EH (cell line): ENCODE measurements around the gene CACNA1A.
A peak's percentile ranks its signal among the peaks of the same experiment; 100 is the strongest.
"Not testable (repeated sequence)": the region's sequence is repeated elsewhere in the genome, so short reads cannot be mapped to it uniquely, and the experiment has no call there.

Experiments used
- DNase-seq: peaks from one replicate; pipeline ENCODE4 v3.0.0-alpha.2; 2015; ENCODE audit warnings: low read depth

CACNA1A gene

GRCh38 chr19:13363954-13364353, 142.3 kb downstream of the CACNA1A start:
- no peak for DNase-seq

GRCh38 chr19:13363245-13363644, 143.0 kb downstream of the CACNA1A start:
- DNase-seq: no peak

GRCh38 chr19:13362668-13363067, 143.6 kb downstream of the CACNA1A start:
- DNase-seq: no peak

GRCh38 chr19:13361726-13362125, 144.6 kb downstream of the CACNA1A start:
- DNase-seq: not testable (repeated sequence)

- DNase-seq: no peak
Measured at GRCh38 chr19:13356686-13357280, 149.5 kb downstream of the CACNA1A start.

GRCh38 chr19:13356185-13356584, 150.1 kb downstream of the CACNA1A start:
- no peak for DNase-seq

- no peak for DNase-seq
Measured at GRCh38 chr19:13355356-13355755, 150.9 kb downstream of the CACNA1A start.

- DNase-seq: no peak
Measured at GRCh38 chr19:13353625-13354024, 152.7 kb downstream of the CACNA1A start.

GRCh38 chr19:13350759-13351158, 155.5 kb downstream of the CACNA1A start:
- no peak for DNase-seq

- DNase-seq: no peak
Measured at GRCh38 chr19:13350072-13350471, 156.2 kb downstream of the CACNA1A start.

- no peak for DNase-seq
Measured at GRCh38 chr19:13347367-13347766, 158.9 kb downstream of the CACNA1A start.

- no peak for DNase-seq
Measured at GRCh38 chr19:13343514-13343913, 162.8 kb downstream of the CACNA1A start.

- DNase-seq: no peak
Measured at GRCh38 chr19:13342672-13343071, 163.6 kb downstream of the CACNA1A start.

- no peak for DNase-seq
Measured at GRCh38 chr19:13339869-13340268, 166.4 kb downstream of the CACNA1A start.

GRCh38 chr19:13337181-13337580, 169.1 kb downstream of the CACNA1A start:
- no peak for DNase-seq

GRCh38 chr19:13334801-13335481, 171.3 kb downstream of the CACNA1A start:
- DNase-seq: no peak

GRCh38 chr19:13330285-13330684, 176.0 kb downstream of the CACNA1A start:
- no peak for DNase-seq

- peak; percentile 4 for DNase-seq
Measured at GRCh38 chr19:13329766-13330165, 176.5 kb downstream of the CACNA1A start.

GRCh38 chr19:13328241-13328640, 178.0 kb downstream of the CACNA1A start:
- DNase-seq: no peak

- DNase-seq: no peak
Measured at GRCh38 chr19:13319526-13319925, 186.8 kb downstream of the CACNA1A start.

GRCh38 chr19:13318190-13318589, 188.1 kb downstream of the CACNA1A start:
- no peak for DNase-seq

GRCh38 chr19:13315495-13315894, 190.8 kb downstream of the CACNA1A start:
- no peak for DNase-seq

GRCh38 chr19:13314761-13315160, 191.5 kb downstream of the CACNA1A start:
- DNase-seq: no peak

GRCh38 chr19:13313875-13314274, 192.4 kb downstream of the CACNA1A start:
- DNase-seq: no peak
